Naive B cell (primary cell): ENCODE measurements around the gene STIM1. TPM values are rescaled to one million over a fixed set of nuclear protein-coding genes. Genes with fewer than 3 reads are reported as not detected.

Source experiments
- ATAC-seq, 2 donors: fragments of 150-1000 bp; cut with Tn5 transposase; 2 replicates each; pipeline ENCODE4 v1.10.0; 2021; ENCODE audit warnings: low read depth in 2 of 2, mild to moderate bottlenecking in 2 of 2, moderate library complexity in 2 of 2
- DNase-seq: peaks from one replicate; pipeline ENCODE4 v3.0.0; 2022
- H3K27ac Mint-ChIP-seq, 6 donors: one replicate each; pipeline ENCODE4 v1.8.0; 2020 to 2022; ENCODE audit warnings: mild to moderate bottlenecking in 6 of 6, mixed read lengths in 6 of 6, moderate library complexity in 5 of 6, inconsistent platforms in 2 of 6
- H3K27me3 Mint-ChIP-seq, 3 donors: one replicate each; pipeline ENCODE4 v1.8.0; 2021 to 2022; ENCODE audit warnings: mixed read lengths in 3 of 3, mild to moderate bottlenecking in 1 of 3
- H3K36me3 Mint-ChIP-seq, 2 donors: one replicate each; pipeline ENCODE4 v1.8.0; 2020 to 2022; ENCODE audit warnings: mixed read lengths in 2 of 2, inconsistent platforms in 1 of 2, mild to moderate bottlenecking in 1 of 2
- H3K4me1 Mint-ChIP-seq, 3 donors: one replicate each; pipeline ENCODE4 v1.8.0; 2020 to 2022; ENCODE audit warnings: mixed read lengths in 3 of 3, inconsistent platforms in 1 of 3, mild to moderate bottlenecking in 1 of 3, moderate library complexity in 1 of 3
- H3K4me3 Mint-ChIP-seq, 8 donors: one replicate each; pipeline ENCODE4 v1.8.0; 2020 to 2022; ENCODE audit warnings: mild to moderate bottlenecking in 8 of 8, mixed read lengths in 8 of 8, moderate library complexity in 8 of 8, inconsistent platforms in 2 of 8
- H3K9me3 Mint-ChIP-seq, 7 donors: one replicate each; pipeline ENCODE4 v1.8.0; 2020 to 2022; ENCODE audit warnings: mixed read lengths in 7 of 7, mild to moderate bottlenecking in 5 of 7, inconsistent platforms in 2 of 7, moderate library complexity in 1 of 7
- polyA plus RNA-seq, 6 donors: library from polyadenylated mRNA; unstranded; fragments of 300-500 nt; fragmentation: Illumina TruSeq; gene quantifications; one replicate each; pipeline ENCODE4 v1.2.3, GENCODE V29; 2021; ENCODE audit warnings: low read depth in 6 of 6

The STIM1 gene
- polyA plus RNA-seq, 6 donors from 2014 or later, result 29.1 to 51.9 (median 35.0) TPM

DNA sequence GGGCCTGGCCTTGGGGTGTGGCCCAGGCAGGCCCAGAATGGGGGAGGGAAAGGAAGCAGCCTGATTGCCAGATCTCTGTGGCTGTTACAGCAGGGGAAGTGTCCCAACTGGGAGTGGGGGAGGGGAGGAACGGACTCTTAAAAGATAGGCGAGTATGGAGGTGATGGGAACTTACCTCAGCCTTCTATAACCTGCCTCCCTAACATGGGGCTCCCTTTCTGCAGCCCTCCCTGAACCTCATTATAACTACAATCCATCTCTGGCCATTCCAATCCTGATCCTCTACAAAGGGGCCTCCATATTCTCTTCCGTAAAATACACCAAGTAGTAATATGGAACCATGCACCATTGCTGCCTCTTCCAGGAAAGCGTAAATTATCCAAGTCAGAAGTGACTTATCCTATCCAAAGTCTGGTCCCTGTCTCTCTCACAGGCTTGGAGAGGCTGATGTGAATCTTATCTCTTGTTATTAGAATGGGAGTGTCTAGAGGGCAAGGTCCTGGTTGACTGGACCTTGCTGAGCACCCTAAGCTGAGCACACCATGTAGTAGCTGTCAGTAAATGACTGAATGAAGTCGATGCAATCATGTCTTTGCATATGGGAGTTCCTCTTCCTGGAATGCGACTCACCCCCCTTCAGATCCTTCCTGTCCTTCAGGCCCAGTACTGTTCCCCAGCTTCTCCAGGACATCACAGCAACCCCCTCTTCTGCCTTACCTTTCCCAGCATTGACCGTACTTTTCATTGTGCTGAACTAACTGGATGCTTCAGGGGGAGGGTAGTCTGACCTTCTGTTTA is 20.6 kb upstream of the STIM1 start:
- peaks cover 0 to 11% of the 10 kb centered on the region in 2 donors for H3K36me3 Mint-ChIP-seq
- ATAC-seq (peak in 1 of 2 donors; percentile 26), DNase-seq (no peak)
- H3K27me3 Mint-ChIP-seq, result no peaks in the 10 kb centered on the region
- peak overlapping the region; percentile 47 to 88 (median 72) for H3K27ac Mint-ChIP-seq
- H3K4me1 Mint-ChIP-seq, result peaks cover 78 to 96% (median 92%) of the 10 kb centered on the region in 3 donors
- H3K9me3 Mint-ChIP-seq, result no peaks in the 10 kb centered on the region
- H3K4me3 Mint-ChIP-seq, result peak overlapping the region; percentile 26 to 84 (median 69)

DNA sequence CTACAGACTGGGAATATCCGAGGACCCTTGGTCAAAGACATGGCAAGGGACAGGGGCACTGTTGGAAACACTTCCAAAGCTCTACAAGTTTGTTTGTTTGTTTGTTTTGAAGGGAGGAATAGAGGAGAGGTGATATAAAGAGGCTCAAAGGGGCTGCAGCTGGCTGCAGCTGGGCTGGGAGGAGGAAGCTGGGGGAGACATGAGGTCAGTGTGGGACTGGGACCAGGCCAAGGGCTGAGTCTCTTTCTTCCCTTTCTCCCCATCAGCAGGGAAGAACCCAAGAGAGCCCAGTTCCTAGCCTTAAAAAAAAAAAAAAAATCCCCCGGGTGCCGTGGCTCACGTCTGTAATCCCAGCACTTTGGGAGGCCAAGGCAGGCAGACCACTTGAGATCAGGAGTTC is 19.7 kb upstream of the STIM1 start:
- no peak for DNase-seq
- no peaks in the 10 kb centered on the region for H3K27me3 Mint-ChIP-seq
- no peaks in the 10 kb centered on the region for H3K9me3 Mint-ChIP-seq
- peak overlapping the region in 7 of 8 donors; percentile 26 to 84 (median 53) for H3K4me3 Mint-ChIP-seq
- peaks cover 0 to 11% of the 10 kb centered on the region in 2 donors for H3K36me3 Mint-ChIP-seq
- ATAC-seq, result no peak
- H3K27ac Mint-ChIP-seq, result peak overlapping the region; percentile 22 to 96 (median 74)
- peaks cover 78 to 93% (median 93%) of the 10 kb centered on the region in 3 donors for H3K4me1 Mint-ChIP-seq

DNA sequence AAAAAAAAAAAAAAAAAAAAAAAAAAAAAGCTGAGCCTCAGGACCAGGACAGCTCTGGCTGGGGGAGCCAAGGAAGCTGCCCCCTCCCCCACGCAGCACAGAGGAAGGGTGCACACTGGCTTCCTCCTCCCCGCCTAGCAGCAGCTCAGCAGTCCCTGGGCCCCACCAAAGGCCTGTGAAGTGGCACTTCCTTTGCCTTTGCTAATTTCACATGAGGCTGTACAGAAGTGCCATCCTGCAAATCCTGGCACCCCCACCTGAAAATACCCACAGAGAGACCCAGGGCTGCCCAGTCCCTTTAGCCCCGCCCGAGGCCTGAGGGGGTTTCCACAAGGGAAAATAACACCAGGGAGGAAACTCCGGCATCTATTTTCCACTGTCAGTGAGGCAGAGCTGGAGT is 18.6 kb upstream of the STIM1 start:
- Mint-ChIP-seq H3K4me3 (peak overlapping the region; percentile 30 to 98 (median 70)), H3K9me3 (no peaks in the 10 kb centered on the region), H3K27me3 (no peaks in the 10 kb centered on the region), H3K4me1 (peaks cover 72 to 88% (median 85%) of the 10 kb centered on the region in 3 donors), H3K27ac (peak overlapping the region in 4 of 6 donors; percentile 78 to 95 (median 90)), H3K36me3 (peaks cover 0 to 11% of the 10 kb centered on the region in 2 donors)
- no peak for ATAC-seq
- no peak for DNase-seq

DNA sequence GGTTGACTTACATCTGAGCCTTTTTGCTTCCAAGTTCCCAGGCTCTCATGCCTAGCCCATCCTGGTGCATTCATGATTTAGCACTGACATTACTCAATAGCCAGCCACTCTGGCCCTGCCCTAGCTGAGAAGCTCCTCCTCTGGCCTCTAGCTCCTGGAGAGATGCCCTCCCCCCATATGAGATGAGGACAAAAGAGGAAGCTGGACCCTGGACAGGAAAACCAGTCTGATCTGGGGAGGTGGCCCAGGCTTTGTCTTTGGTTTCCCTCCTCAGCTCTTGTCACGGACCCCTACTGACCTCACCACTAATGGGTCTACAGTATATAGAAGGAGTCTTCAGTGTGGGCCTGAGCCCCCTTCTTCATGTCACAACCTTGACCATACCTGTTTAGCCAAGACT is 17.7 kb upstream of the STIM1 start:
- DNase-seq (no peak), ATAC-seq (no peak)
- H3K4me1 Mint-ChIP-seq, result peaks cover 65 to 84% (median 80%) of the 10 kb centered on the region in 3 donors
- peaks cover 0 to 11% of the 10 kb centered on the region in 2 donors for H3K36me3 Mint-ChIP-seq
- peak overlapping the region; percentile 44 to 98 (median 92) for H3K27ac Mint-ChIP-seq
- no peaks in the 10 kb centered on the region for H3K27me3 Mint-ChIP-seq
- peak overlapping the region in 7 of 8 donors; percentile 74 to 98 (median 94) for H3K4me3 Mint-ChIP-seq
- no peaks in the 10 kb centered on the region for H3K9me3 Mint-ChIP-seq

DNA sequence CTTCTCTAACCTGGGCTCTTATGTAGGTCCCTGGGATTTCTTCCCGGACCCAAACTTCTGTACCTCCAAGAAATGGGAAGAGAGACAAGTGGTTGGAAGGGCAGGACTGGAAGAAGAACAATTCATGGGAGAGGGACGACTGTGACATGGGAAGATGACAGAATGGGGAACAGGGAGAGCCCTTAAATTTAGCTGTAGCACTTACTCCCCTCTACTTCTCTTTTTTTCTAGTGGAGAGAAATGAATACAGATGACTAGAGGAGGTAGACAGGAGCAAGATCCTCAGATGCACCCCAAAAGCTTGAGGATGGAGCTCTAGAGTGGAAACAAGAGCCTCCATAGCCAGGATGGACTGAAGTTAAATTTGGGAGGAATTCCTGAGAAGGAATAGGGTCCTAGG is 17.0 kb upstream of the STIM1 start:
- H3K4me1 Mint-ChIP-seq, result peaks cover 61 to 79% (median 73%) of the 10 kb centered on the region in 3 donors
- ATAC-seq (no peak), DNase-seq (no peak)
- H3K4me3 Mint-ChIP-seq, result peak overlapping the region; percentile 74 to 98 (median 95)
- H3K27me3 Mint-ChIP-seq, result no peaks in the 10 kb centered on the region
- peaks cover 0 to 11% of the 10 kb centered on the region in 2 donors for H3K36me3 Mint-ChIP-seq
- peak overlapping the region; percentile 87 to 98 (median 92) for H3K27ac Mint-ChIP-seq
- H3K9me3 Mint-ChIP-seq, result no peaks in the 10 kb centered on the region

DNA sequence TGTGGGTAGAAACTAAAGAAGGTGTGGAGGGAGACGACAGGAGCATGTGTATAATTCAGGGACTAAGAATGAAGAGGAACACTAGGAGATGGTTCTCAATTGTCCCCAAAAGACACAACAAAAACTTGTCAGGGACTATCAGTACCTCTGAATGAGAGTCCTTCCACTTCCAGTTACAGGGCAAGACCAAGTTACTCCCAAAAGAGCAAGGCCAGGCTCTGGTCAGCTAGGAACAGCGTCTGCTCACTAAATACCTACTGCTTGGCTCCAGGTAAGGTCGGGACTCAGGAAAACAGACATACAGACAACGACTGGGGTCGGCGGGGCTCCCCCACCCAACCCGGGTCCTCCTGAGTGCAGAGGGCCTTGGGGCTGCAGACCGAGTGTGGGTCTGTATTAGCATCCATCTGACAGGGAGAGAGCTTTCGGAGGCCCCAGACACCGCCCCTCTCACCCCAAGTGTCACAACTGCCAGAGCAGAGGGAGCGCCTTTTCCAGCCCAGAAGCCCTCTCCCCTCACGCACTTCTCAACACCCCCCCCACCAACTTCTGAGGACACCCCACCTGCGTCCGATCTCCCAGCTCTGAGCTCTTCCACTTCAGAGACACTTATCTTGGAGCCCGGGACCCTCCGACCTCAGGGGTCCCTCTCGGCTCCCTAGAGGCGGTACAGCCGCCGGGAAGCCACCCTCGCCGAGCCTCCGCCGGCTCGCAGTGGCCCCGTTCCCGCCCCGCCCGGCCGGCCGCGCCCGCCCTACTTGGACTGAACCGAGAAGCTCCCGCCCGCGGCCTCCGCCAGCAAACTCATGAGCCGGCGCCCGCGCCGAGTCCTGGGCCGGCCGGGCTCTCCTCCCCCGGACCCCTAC is 15.2 kb upstream of the STIM1 start:
- H3K4me3 Mint-ChIP-seq, result peak overlapping the region; percentile 74 to 98 (median 95)
- ATAC-seq, result no peak
- no peaks in the 10 kb centered on the region for H3K27me3 Mint-ChIP-seq
- H3K4me1 Mint-ChIP-seq, result peaks cover 44 to 61% (median 56%) of the 10 kb centered on the region in 3 donors
- DNase-seq, result no peak
- H3K27ac Mint-ChIP-seq, result peak overlapping the region; percentile 90 to 99 (median 98)
- no peaks in the 10 kb centered on the region for H3K9me3 Mint-ChIP-seq
- H3K36me3 Mint-ChIP-seq, result peaks cover 0 to 7% of the 10 kb centered on the region in 2 donors

DNA sequence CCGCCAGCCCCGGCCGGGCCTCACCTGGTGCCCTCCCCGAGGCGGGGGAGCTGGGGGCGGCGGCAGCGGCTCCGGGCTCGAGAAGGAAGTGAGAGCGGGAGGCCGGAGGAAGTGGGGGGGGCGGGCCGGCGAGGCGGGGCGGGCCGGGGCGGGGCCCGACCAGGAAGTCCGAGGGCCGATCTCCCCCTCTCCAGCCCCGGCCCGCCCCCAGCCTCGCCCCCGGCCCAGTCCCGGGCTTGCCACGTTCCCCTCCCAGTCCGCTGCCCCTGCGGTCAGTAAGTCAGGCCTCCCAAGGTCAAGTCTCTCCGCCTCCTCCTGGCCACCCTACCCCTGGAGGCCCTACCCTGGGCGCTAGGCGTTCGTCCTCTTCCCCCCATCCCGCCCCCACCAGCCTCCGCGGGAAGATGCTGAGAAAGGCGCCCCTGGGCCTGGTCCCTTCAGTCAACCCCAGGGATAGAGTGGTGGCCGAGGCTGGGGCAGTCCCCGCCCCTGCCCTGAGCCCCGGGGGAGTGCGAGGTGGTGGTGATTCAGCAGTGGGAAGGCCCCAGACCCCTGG is 14.5 kb upstream of the STIM1 start, which contains the start of gene RHOG:
Gene RHOG (minus strand): TSS at position 90 of the 556 bp plus-strand sequence. CDS start 12,821 bp downstream, outside the sequence.
- peak within 1 kb of the TSS; percentile 74 to 98 (median 95) for H3K4me3 Mint-ChIP-seq
- ATAC-seq (peak; percentile 78), DNase-seq (peak; percentile 84)
- H3K36me3 Mint-ChIP-seq, result no peaks in the 10 kb centered on the region
- peak within 1 kb of the TSS; percentile 90 to 99 (median 98) for H3K27ac Mint-ChIP-seq
- peaks cover 37 to 54% (median 49%) of the 10 kb centered on the region in 3 donors for H3K4me1 Mint-ChIP-seq
- no peaks in the 10 kb centered on the region for H3K27me3 Mint-ChIP-seq
- no peaks in the 10 kb centered on the region for H3K9me3 Mint-ChIP-seq

DNA sequence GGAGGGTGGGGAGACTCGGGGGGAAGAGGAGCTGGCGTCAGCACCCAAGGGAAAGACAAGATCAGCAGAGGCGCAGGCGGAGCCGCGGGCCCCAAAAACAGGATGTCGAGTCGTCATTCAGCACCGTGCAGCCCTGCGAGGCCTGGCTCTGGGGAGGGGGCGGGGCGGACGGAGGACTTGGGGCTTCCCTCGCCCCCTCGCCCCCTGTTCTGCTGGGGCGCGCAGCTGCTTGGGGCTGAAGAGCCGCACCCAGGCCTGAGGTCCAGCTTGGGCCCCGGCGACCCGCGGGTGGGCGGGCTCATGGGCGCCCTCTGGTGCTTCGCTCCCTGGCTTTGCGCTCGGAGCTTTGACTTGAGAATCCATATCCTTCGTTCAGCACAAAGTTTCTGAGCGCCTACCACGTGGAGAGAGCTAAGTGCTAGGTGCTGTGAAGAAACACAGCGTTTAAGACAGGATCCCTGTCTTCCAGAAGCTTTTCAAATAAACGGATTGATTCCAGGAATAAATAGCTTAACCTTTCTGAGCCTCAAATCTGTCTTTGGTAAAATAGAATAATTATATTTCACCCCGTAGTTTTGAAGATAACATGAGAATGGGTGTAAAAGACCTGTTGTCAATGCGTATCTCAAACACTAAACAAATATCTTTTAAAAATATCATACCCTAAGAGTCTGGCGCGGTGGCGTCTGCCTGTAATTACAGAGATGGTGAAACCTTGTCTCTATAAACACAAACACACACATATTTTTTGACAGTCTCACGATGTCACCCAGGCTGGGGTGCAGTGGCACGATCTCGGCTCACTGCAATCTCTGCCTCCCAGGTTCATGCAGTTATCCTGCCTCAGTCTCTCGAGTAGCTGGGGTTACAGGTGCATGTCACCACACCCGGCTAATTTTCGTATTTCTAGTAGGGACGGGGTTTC is 13.8 kb upstream of the STIM1 start:
- Mint-ChIP-seq H3K4me1 (peaks cover 34 to 47% (median 43%) of the 10 kb centered on the region in 3 donors), H3K27ac (peak overlapping the region; percentile 90 to 99 (median 98)), H3K9me3 (no peaks in the 10 kb centered on the region), H3K4me3 (peak overlapping the region; percentile 74 to 96 (median 91)), H3K36me3 (no peaks in the 10 kb centered on the region), H3K27me3 (no peaks in the 10 kb centered on the region)
- ATAC-seq (peak in 1 of 2 donors; percentile 72), DNase-seq (peak; percentile 99)

DNA sequence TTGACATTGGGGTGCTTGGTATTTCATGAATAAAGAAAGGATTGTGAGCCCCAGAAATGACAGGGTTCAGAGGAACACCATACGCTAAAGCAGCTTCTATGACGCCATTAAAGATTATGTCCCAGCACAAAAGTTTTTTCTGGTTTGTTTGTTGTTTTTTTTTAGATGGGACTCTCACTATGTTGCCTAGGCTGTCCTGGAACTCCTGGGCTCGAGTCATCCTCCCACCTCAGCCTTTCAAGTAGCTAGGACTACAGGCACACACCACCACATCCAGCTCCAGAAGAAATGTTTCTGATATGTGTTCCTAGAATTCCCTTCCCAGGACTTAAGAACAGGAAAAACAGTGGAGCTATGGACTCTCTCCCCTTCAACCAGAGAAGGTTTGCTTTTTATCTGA is 12.1 kb upstream of the STIM1 start:
- H3K27ac Mint-ChIP-seq, result peak overlapping the region; percentile 36 to 90 (median 81)

DNA sequence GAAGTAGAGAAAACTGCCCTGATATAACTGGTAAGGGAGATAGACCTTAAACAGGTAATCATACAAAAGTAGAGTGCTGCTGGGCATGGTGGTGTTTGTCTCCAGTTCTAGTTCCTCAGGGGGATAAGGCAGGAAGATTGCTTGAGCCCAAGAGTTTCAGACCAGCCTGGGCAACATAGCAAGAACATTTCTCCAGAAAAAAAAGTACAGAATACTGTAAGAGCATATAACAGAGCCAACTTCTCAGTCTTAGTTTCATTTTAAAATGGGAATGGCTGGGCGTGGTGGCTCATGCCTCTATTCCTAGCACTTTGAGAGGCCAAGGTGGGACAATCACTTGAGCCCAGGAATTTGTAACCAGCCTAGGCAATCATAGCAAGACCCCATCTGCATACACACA is 10.2 kb upstream of the STIM1 start:
- Mint-ChIP-seq H3K9me3 (no peaks in the 10 kb centered on the region), H3K4me3 (no peak overlapping the region), H3K27me3 (no peaks in the 10 kb centered on the region), H3K4me1 (peaks cover 13 to 21% (median 16%) of the 10 kb centered on the region in 3 donors), H3K36me3 (no peaks in the 10 kb centered on the region), H3K27ac (peak overlapping the region in 2 of 6 donors; percentile 2 to 62)
- DNase-seq (no peak), ATAC-seq (no peak)

More for the DNA sequence above, 12.1 kb upstream of the STIM1 start:
- H3K4me3 Mint-ChIP-seq, result peak overlapping the region in 3 of 8 donors; percentile 37 to 73 (median 47)
- no peaks in the 10 kb centered on the region for H3K9me3 Mint-ChIP-seq
- no peaks in the 10 kb centered on the region for H3K36me3 Mint-ChIP-seq
- ATAC-seq (no peak), DNase-seq (no peak)
- peaks cover 21 to 30% (median 27%) of the 10 kb centered on the region in 3 donors for H3K4me1 Mint-ChIP-seq
- H3K27me3 Mint-ChIP-seq, result no peaks in the 10 kb centered on the region

DNA sequence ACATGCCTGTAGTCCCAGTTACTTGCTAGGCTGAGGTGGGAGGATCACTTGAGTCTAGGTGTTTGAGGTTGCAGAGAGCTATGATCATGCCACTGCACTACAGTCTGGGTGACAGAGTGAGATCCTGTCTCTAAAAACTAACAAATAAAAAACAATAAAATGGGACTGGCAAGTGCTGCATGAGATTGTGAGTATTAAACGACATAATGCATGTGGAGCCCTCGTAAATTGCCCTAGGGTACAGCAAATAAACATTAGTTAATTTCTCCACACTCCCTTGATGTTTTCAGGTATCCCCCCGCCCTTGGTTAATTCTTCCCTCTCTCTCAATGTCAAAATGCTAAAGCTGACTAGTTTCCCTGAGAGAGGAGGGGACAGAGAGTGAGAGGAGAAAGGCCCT is 9.8 kb upstream of the STIM1 start:
- H3K4me3 Mint-ChIP-seq, result no peak overlapping the region
- H3K27me3 Mint-ChIP-seq, result no peaks in the 10 kb centered on the region
- DNase-seq (no peak), ATAC-seq (no peak)
- H3K27ac Mint-ChIP-seq, result no peak overlapping the region
- no peaks in the 10 kb centered on the region for H3K9me3 Mint-ChIP-seq
- H3K4me1 Mint-ChIP-seq, result peaks cover 13 to 21% (median 15%) of the 10 kb centered on the region in 3 donors
- H3K36me3 Mint-ChIP-seq, result no peaks in the 10 kb centered on the region

DNA sequence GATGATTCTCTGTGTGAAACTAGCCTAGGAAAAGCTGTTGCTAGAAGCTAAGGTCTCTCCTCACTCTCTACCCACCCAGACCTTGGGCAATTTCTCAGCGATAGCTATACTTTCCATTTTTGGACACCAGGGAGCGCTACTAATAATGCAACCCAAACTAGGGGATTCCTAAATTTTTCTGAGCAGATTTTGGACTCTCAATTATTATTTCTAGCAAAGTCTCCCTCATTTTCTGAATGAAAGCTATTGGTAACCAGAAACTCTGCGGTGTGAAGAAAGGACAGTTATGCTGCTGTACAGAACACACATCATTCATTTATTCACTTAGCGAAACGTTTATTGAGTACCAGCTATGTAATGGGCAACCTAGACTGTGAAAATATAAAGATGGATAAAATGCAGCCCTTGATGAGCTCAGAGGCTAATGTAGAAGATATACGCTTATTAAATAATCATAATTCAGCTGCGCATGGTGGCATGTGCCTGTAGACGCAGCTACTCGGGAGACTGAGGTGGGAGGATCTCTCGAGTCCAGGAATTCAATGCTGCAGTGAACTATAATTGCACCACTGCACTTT is 6.1 kb upstream of the STIM1 start:
- Mint-ChIP-seq H3K27me3 (no peaks in the 10 kb centered on the region), H3K4me3 (peak overlapping the region in 1 of 8 donors; percentile 18), H3K4me1 (peaks cover 19 to 24% (median 19%) of the 10 kb centered on the region in 3 donors), H3K27ac (peak overlapping the region; percentile 29 to 81 (median 56)), H3K9me3 (no peaks in the 10 kb centered on the region), H3K36me3 (no peaks in the 10 kb centered on the region)
- peak; percentile 43 to 70 for ATAC-seq
- DNase-seq, result peak; percentile 64
